Subcutaneous adipose tissue (tissue), 4 donors: Measurements from ENCODE around the gene C4BPB. TPM values are rescaled to one million over a fixed set of nuclear protein-coding genes. Genes with fewer than 3 reads are reported as not detected.

Source experiments
- total RNA-seq, 4 donors: library from RNA; depleted of rRNA; stranded (reverse); fragments of >200 nt; gene quantifications; one replicate each; pipeline ENCODE4 v1.1.0, GENCODE V29; 2016
- TF ChIP-seq, protein P1 (sequence below): fragments of 450-650 bp; IDR thresholded peaks from one replicate; pipeline ENCODE4 v1.5.1; 2016; ENCODE audit warnings: low read depth, mild to moderate bottlenecking, control low read depth, antibody characterized with exemption, moderate library complexity

Gene C4BPB
- 1 to 10 TPM in 2 of 4 donors, under 1 TPM in 1, not detected in 1; 0.49 to 6.3 (median 2.2) TPM for total RNA-seq

GRCh38 chr1:207088701-207089626 lies at the start of gene C4BPB:
Gene C4BPB, plus strand, starts transcription at chr1:207088860. Its CDS starts 672 bp downstream, at chr1:207089532.
- TF ChIP-seq, protein P1, sequence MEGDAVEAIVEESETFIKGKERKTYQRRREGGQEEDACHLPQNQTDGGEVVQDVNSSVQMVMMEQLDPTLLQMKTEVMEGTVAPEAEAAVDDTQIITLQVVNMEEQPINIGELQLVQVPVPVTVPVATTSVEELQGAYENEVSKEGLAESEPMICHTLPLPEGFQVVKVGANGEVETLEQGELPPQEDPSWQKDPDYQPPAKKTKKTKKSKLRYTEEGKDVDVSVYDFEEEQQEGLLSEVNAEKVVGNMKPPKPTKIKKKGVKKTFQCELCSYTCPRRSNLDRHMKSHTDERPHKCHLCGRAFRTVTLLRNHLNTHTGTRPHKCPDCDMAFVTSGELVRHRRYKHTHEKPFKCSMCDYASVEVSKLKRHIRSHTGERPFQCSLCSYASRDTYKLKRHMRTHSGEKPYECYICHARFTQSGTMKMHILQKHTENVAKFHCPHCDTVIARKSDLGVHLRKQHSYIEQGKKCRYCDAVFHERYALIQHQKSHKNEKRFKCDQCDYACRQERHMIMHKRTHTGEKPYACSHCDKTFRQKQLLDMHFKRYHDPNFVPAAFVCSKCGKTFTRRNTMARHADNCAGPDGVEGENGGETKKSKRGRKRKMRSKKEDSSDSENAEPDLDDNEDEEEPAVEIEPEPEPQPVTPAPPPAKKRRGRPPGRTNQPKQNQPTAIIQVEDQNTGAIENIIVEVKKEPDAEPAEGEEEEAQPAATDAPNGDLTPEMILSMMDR = no peak

GRCh38 chr1:207039380-207040180 lies 49.1 kb upstream of the C4BPB start:
- TF ChIP-seq, protein P1 = no peak

- TF ChIP-seq, protein P1 = no peak
Observed at GRCh38 chr1:207040181-207040533, 48.5 kb upstream of the C4BPB start.

DNA sequence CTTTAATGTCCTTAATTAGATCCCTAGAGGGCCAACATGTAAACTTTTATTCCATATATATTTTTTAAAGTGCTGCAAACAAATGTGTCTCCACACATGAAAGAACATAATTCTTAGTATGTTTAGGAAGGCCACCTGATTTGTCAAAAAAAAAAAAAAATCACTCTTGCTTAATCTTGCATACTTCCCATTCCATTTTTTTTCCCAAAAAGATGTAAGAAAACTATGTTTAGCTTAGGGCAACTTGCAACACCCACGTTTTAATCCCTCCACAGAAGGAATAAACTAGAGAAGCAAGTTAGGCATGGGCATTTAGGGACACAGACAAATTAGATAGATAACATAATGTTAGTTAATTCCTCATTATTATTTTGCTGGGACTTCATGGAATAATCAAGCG lies 43.2 kb upstream of the C4BPB start:
- TF ChIP-seq, protein P1 = no peak

DNA sequence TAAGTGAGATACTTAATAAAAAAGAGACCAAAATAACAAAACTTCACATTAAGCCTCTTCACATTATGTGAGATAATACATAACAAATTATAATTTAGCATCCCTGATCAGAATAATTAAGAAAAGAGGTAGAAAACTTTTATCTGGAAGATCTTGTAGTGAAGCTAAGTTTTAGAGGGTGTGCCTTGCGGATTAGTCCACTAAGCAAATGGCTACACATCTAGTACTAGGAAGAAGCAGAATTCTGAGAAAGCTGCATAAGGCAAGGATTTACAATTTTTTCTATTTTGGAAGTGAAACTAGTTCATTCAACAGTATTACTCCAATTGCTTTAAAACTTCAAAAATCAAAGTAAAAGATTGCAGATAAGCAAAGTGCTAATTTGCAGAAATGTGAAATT lies 41.2 kb upstream of the C4BPB start:
- TF ChIP-seq, protein P1 = no peak

DNA sequence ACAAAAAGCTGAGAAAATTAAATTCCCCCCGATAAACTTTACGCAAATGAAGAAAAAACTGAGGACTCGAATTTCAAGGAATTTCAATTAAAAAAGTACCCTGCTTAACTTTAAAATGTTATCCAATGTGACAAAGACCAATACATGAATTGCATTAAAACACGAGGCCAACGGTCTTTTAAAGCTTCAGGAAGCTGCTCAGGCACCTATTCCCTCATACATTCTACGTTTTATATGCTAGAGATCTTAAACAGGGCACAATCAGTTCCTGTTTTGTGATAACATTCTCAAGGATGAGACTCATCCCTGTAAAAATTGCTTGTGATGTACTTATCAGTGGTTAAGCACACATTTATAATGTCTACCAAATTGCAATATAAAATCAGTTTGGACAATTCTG lies 40.6 kb upstream of the C4BPB start:
- TF ChIP-seq, protein P1 = no peak

DNA sequence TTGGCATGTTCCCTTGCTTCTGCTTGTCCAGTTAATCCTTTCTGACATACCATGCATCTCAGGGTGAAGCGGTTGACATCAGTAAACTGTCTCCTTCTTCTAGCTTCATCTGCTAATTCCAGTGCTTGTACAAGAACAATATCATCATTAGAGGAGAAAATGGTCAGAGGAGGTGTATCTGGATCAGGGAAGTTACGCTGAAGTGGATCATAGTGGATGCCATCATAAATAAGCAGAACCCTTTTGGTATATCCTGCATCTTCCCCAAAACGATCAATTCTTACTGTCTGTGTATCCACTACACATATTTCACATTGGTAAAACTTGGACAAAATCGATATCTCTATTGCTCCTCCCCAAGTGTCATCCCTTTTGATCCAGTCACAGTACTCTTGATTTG lies 39.6 kb upstream of the C4BPB start:
- TF ChIP-seq, protein P1 = no peak
